Measurements from ENCODE around the gene BLOC1S3. TPM values are rescaled to one million over a fixed set of nuclear protein-coding genes. Genes with fewer than 3 reads are reported as not detected.

BLOC1S3 gene
- total RNA-seq, 4 donors from 2014 or later = 6.4 to 13.1 (median 8.2) TPM

GRCh38 chr19:45202637-45203036, 24.1 kb downstream of the BLOC1S3 start:
- no peak for TF ChIP-seq CTCF (IDR thresholded peaks at IDR 0.05)

GRCh38 chr19:45205810-45206209, 27.2 kb downstream of the BLOC1S3 start:
- no peak for DNase-seq (ENCODE audit: low spot score)
- TF ChIP-seq CTCF (IDR thresholded peaks at IDR 0.05) = no peak
- no peak for ATAC-seq (ENCODE audit: low FRiP score)

More at GRCh38 chr19:45202637-45203036, 24.1 kb downstream of the BLOC1S3 start:
- ATAC-seq (ENCODE audit: low FRiP score) (no peak), DNase-seq (ENCODE audit: low spot score) (no peak)

GRCh38 chr19:45206328-45206727, 27.7 kb downstream of the BLOC1S3 start:
- no peak for TF ChIP-seq CTCF (IDR thresholded peaks at IDR 0.05)
- DNase-seq (ENCODE audit: low spot score) = no peak
- ATAC-seq (ENCODE audit: low FRiP score) = no peak

GRCh38 chr19:45211751-45212381, 33.3 kb downstream of the BLOC1S3 start:
- DNase-seq (ENCODE audit: low spot score) (no peak), ATAC-seq (ENCODE audit: low FRiP score) (peak; percentile 64)
- no peak for TF ChIP-seq CTCF (IDR thresholded peaks at IDR 0.05)

- no peak for TF ChIP-seq CTCF (IDR thresholded peaks at IDR 0.05)
- DNase-seq (ENCODE audit: low spot score) = no peak
- no peak for ATAC-seq (ENCODE audit: low FRiP score)
Measured at GRCh38 chr19:45213031-45213430, 34.4 kb downstream of the BLOC1S3 start.

GRCh38 chr19:45215391-45216191, 37.0 kb downstream of the BLOC1S3 start:
- no peak for ATAC-seq (ENCODE audit: low FRiP score)
- no peak for DNase-seq (ENCODE audit: low spot score)
- TF ChIP-seq CTCF (IDR thresholded peaks at IDR 0.05) = no peak

- no peak for TF ChIP-seq CTCF (IDR thresholded peaks at IDR 0.05)
- DNase-seq (ENCODE audit: low spot score) = no peak
- no peak for ATAC-seq (ENCODE audit: low FRiP score)
Measured at GRCh38 chr19:45216667-45217066, 38.1 kb downstream of the BLOC1S3 start.
